ENCODE results near the gene SCG5.

The SCG5 gene

GRCh38 chr15:32659340-32660155 lies 18.0 kb downstream of the SCG5 start:
- DNase-seq (ENCODE audit: low read depth in 2 of 2), result no peak

GRCh38 chr15:32663671-32664070 lies 22.2 kb downstream of the SCG5 start:
- no peak for DNase-seq (ENCODE audit: low read depth in 2 of 2)

- DNase-seq (ENCODE audit: low read depth in 2 of 2), result no peak
Measured at GRCh38 chr15:32664796-32665195, 23.3 kb downstream of the SCG5 start.

- DNase-seq (ENCODE audit: low read depth in 2 of 2), result no peak
Measured at GRCh38 chr15:32667321-32667720, 25.8 kb downstream of the SCG5 start.

- no peak for DNase-seq (ENCODE audit: low read depth in 2 of 2)
Measured at GRCh38 chr15:32668942-32669341, 27.4 kb downstream of the SCG5 start.

DNA sequence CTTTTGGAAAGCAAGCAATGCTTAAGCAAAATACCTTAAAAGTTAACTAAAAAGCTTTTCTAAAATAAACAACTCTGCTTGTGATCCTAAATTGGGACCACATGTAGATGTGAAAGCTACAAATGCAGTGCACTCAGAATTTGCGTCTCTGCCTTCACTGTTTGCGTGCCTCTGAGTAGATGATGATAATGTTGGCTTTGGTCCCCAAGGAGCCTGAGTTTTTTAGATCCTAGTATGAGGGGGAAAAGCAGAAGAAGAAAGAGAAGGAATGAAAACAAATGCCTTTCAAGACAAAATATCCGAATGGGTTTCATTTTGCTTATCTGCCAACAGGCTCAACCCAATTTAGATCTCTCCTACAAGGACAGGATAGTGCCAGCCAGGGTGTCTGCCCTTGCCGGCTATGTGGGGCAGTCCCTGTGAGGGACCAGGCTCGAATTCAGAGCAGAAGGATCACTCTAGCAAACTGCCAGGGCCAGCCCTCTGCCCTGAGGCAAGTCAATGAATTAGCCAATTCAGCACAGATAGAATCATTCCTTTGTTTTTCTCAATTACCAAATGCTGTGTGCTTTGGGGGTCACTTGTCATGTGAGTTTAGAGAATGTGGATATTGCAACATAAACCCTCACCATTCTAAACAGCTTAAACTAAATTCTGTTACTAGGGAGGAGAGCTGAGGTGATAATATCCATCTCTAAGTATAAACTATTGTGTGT lies 28.5 kb downstream of the SCG5 start:
- DNase-seq (ENCODE audit: low read depth in 2 of 2), result no peak

DNA sequence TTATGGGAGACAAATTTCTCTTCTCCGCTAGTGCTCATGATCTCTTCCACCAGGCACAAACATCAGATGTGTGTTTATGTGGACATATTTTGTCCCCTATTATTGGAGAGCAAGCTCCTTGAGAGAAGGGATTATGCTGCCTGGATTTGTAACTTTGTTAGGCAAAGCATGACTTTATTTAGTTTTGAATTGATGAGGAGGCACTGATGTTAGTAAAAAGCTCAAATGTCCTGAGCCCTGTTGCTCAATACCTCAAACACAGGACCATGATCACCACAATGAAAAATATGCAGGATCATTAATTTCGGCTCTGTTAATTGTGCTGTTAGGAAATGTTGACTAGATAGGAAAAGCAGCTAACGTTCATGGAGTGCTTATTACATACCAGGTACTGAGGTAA lies 29.1 kb downstream of the SCG5 start:
- no peak for DNase-seq (ENCODE audit: low read depth in 2 of 2)

DNA sequence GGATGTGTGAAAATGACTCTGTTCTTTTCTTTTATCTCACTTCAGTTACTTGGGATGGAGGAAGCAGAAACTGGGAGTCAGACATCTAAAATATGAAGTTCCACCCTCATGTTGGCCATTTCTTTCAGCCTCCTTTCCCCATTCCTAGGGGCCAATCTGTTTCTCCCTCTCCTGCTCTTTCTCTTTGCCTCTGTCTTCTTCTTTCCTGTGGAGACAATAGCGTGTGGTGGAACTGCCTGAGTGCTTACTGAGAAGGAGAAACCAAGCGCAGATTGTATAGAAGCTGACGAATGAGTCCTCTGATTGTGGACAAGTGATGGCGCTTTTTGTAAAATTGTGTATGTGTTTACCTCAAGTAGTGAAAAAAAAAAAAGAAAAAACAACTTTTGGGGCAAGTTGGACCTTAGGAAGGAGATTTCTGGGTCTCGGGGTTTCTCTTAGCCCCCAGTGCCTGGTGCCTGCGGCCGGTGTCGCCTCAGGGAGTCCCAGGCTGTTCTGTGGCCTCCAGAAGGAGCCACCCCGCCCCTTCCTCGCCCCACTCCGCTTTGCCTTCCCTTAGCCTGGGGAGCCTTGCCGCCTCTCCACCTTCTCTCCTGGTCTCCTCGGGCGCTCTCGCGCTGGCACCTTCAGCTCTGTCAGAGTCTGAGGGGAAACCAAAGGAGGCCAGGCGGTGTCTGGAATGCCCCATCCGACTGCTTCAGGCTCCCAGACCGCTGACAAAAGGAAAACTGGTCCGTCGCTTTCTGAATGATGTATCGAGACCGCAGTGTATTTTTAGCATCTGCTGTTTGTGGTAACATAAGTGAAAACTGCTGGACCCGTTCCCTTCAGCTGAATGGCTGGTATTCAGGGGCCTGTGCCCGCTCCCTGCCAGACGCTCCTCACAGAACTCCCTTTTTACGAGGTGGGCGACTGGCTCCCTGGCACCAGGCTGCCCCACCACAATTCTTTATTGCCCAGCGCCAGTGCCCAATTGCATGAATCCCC lies 30.1 kb downstream of the SCG5 start:
- no peak for DNase-seq (ENCODE audit: low read depth in 2 of 2)

DNA sequence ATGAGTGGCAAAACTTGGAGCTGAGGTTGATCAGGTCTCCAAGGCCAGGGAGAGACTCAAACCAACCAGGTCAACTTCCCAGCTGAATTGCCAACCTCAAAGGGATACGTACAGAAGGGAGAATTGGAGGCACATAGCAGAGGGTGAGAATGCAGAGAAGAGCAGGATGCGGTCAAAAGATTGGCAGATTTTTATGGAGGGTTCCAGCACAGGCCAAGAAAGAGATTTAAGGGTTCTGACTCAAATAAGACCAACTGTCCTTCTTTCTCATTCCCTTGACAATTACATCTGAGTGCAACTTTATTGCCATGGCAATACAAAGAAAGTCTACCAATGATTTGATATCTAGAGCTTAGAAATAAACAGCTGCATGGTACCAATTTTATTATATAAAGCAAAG lies 33.2 kb downstream of the SCG5 start:
- no peak for DNase-seq (ENCODE audit: low read depth in 2 of 2)

- no peak for DNase-seq (ENCODE audit: low read depth in 2 of 2)
Measured at GRCh38 chr15:32675466-32675865, 34.0 kb downstream of the SCG5 start.

DNA sequence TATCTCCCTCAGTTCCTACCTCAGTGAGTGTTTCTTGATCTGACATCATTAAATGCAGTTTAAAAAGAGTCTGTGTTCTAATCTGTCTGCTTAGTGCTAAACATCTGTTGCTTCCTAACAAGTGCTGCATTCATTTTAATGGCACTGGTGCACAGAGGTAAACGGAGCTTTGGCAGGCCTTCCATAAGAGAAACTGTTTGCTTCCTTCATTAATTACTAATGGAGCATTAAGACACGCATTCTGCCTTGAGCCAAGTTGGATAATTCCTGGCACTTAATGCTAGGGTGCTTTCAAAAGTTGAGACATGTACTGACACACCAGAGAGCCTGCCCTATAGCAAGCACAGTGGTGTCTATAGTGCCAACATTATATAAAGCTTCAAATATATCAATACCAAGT lies 34.7 kb downstream of the SCG5 start:
- DNase-seq (ENCODE audit: low read depth in 2 of 2), result no peak

DNA sequence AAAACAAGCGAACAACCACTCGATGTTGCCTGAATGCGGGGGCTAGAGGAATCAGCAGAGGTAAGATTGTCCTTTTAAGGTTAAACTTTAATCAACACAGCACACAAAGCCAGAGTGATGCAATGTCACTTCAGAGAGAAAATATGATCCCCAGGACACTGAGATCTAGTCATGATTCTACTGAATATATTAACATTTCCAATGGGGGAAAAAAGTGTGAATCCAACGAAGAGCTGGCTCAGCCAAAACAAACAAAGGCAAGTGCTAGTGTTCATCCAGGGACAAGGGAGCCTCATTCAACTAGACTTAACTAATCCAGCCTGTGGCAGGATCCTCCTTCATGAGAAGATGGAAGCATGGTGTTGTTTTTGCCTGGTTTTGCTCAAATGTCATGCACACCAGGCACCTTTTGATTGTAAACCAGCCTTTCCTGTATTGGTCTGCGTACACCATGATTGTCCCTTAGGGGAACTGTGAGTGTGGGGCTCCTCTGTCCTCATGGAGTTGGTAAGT lies 35.8 kb downstream of the SCG5 start:
- DNase-seq (ENCODE audit: low read depth in 2 of 2), result no peak

DNA sequence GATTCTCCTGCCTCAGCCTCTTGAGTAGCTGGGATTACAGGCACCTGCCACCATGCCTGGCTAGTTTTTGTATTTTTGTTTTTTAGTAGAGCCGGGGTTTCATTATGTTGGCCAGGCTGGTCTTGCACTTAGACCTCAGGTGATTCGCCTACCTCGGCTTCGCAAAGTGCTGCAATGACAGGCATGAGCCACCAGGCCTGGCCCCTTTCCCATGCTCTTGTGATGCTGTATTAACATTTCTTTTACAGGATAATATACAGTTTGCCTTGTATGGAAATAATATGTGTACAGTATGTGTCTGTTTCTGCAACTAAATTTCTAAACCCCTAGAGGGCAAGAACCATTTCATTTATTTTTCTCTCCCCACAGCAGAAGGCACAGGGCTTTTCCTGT lies 37.8 kb downstream of the SCG5 start:
- no peak for DNase-seq (ENCODE audit: low read depth in 2 of 2)

DNA sequence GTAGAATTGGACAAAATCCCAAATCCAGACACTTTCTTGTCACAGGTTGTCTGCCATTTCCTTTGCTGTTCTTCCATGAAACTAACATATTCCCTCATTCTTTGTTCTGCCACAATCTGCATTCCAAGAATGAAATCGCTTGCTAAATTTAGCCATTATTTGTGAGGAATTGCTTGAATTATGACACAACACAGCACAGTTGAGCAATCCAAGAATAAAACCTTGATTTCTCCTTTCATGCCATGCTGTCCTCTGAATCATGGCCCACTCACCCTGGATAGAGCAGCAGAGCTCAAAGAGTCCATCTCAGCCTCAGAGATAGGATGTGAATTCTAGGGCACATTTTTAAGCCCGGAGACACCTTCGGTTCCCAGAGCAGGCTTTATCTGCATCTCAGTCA lies 41.1 kb downstream of the SCG5 start:
- no peak for DNase-seq (ENCODE audit: low read depth in 2 of 2)

DNA sequence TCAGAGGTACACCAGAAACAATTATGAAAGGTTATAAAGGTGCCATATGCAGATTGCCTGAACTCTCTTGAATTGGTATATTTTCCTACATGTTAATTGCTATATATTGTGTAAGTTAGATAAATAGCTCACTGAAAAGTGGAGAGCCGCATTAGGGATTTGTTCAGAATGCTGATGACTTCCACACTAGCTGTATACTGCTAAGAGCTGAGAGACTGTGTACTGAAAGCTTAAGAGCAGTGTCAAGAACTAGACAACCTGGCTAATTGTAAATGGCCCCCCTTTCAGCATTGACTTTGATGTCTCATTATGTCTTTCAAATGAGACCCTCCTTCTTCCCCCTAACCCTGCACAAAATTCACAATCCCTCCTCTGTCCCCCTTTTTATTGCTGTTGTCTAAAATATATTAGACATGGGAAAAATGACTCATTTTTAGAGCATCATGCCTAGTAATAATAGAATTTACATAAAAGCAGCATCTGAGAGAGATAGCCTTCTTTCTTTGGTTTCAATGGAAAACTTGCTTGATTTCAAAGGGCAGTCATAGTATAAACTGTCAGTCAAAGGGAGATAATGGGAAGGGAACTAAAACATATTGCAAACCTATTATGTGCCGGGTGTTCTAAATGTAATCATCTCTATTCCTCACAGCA lies 41.6 kb downstream of the SCG5 start:
- no peak for DNase-seq (ENCODE audit: low read depth in 2 of 2)

DNA sequence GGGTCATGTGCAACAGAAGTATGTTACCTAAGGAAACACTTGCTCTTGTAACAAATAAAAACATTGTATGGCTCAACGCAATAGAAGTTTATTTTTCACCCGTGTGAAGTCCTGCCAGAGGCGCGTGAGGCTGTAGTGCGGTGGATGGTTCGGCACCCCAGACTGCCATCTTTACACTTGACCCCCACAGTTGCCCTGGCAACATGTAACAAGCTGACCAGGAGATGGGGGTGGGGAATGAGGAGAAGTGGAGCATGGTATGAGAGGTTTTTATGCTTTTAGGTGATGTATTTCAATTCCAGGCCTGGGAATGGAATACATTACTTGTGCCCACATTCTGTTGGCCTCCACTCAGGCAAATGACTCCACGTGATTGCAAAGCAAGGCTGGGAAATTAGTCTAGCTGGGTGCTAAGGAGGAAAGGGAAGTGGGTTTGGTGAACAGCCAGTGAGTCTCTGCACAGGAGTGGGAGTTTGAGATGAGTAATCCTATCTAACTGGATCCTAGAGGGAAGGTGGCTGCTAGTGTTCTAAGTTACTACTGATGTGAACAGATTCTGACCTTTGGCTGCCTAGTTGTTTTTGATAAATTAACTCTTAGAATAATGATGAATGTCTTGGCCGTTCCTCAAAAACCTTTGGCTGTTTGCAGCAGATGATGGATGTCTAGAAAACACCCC lies 42.5 kb downstream of the SCG5 start:
- DNase-seq (ENCODE audit: low read depth in 2 of 2), result no peak

DNA sequence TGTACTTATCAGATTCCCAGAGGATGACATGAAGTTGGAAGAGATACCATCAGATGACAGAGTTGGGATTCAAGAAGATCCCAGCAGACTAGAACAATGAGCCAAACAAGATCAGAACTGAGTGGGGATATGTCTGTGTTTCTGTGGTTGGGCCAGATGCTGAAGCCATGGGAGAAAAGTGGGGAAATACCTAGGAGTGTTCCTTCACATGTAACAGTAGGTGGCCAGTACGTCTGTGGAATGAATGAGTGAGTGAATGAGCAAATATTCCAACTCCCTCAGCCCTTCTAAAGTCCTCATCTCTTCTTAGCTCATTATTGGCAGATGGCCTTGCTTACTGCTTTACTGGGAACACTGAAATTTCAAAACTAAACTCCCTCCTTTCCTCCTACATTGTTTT lies 44.1 kb downstream of the SCG5 start:
- DNase-seq (ENCODE audit: low read depth in 2 of 2), result no peak

GRCh38 chr15:32687556-32687955 lies 46.0 kb downstream of the SCG5 start:
- DNase-seq (ENCODE audit: low read depth in 2 of 2), result no peak

GRCh38 chr15:32688151-32688639 lies 46.7 kb downstream of the SCG5 start:
- no peak for DNase-seq (ENCODE audit: low read depth in 2 of 2)

DNA sequence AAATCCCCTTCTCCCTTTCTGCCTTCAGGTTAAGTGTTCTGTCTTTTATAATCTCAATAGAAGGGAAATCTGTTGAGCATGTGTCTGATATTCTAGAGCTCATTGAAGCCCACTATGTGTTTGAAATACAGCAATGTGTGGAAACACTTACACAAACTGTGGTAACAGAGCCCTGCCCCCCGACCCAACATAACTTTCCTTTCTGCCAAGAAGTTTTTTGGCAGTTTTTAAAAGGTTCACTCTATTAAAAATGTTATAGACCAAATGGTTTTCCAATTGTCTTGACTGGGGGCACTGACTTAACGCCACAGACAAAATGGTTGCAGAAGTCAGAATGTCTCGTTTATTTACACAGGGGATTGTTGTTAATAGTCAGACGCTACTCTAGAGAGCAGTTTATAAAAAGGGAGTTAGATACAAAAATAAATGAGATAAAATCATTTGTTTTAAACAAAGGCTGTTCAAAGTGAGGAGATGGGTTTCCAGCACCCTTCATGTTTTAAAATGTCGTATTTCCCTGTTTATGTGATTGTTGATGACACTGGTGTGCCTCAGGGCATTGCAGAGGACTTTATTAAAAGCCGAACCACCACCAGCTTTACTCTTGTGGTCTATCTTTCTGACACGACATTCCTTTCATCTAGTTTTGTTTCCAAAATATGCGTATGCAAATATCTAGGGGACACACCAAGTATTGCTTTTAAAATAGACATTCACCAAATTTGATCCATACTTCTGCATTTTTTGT lies 49.6 kb downstream of the SCG5 start:
- DNase-seq (ENCODE audit: low read depth in 2 of 2), result no peak
